Muscle of arm (tissue), 12 donors: ENCODE data around the gene RGS14. TPM values are rescaled to one million over a fixed set of nuclear protein-coding genes. Genes with fewer than 3 reads are reported as not detected.

Experiments used
- DNase-seq: peaks from one replicate; pipeline ENCODE4 v3.0.0-alpha.2; 2013
- polyA plus RNA-seq, 12 donors: library from polyadenylated mRNA; unstranded; fragments of 120-200 nt; gene quantifications; one replicate each; pipeline ENCODE4 v1.2.1, GENCODE V29; 2013; ENCODE audit not compliant: insufficient read length in 12 of 12

The RGS14 gene
- polyA plus RNA-seq, 12 donors = 8.2 to 23.6 (median 12.9) TPM; not detected in 1

DNA sequence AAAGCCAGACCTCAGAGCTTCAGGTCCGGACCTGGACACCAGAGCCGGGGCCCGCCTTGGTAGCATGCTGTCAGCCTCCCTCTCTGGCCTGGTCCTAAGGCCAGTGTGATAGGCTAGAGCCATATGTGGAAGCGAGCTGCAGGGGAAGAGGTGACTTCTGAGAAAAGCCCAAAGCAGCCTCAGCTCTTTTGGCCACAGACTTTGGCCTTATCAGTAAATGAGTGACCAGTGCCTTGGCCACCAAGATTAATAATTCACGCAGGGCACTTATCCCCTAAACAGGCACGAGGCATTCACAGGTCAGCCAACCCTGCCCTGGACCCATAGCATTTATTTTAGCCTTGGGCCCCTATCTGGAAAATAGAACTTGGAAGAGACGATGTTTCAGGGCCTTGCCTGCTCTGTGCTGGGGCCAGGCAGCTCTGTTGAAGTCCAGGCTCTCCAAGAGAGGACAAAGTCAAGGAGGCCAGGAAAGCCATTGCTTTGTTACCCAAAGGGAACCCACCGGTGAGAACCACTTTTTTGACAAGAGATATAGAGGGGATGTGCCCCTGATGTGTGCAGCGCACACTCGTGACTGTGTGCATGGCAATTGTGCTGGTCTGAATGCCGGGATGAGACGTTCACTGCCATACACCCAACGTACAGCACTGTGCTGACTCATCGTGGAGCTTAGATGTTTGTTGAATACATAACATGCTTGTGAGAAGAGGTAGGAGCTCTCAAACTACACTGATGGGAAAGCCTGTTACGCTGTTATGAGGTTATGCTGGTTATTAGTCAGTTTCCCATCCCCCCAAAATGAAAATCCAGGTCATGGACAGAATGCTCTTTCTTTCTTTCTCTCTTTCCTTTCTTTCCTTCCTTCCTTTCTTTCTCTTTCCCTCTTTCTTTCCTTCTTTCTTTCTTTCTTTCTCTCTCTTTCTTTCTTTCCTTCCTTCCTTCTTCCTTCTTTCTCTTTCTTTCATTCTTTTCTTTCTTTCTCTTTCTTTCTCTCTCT is 21.5 kb downstream of the RGS14 start:
- no peak for DNase-seq

DNA sequence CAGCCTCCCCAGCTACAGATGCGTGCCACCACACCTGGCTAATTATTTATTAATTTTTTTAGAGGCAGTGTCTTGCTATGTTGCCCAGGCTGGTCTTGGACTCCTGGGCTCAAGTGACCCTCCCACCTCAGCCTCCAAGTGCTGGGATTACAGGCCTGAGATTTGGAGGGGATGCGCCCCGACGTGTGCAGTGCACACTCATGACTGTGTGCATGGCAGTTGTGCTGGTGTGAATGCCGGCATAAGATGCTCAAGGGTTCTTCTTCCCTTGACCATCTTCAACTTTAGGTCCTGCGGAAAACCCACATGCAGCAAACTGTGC is 23.0 kb downstream of the RGS14 start:
- no peak for DNase-seq

DNA sequence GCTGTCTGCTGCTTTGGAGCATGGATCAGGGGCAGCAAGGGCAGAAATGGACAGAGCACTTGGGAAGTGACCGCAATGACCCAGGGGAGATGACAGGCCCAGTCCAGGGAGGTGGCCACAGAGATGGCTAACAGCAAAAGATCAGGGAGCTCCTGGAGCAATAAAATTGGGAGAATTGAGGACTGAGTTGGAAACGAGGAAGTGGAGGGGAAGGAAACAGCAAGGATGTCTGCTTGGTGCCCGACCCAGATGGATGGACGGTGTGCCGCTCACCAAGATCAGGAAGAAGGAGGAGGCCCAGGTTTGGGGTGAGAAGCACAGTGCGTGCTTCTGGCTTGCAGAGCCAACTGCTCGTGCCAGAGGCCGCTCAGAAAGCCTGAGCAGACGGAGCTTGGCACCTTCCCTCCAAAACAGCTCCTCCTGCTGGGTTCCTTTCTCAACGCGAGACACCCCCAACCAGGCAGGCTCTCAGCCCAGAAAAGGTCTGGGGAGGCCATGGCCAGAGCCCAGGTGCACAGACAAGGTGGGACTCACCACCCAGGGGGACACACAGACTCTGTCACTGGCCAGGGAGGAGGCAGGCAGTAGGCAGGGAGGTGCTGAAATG is 24.8 kb downstream of the RGS14 start:
- DNase-seq = no peak

DNA sequence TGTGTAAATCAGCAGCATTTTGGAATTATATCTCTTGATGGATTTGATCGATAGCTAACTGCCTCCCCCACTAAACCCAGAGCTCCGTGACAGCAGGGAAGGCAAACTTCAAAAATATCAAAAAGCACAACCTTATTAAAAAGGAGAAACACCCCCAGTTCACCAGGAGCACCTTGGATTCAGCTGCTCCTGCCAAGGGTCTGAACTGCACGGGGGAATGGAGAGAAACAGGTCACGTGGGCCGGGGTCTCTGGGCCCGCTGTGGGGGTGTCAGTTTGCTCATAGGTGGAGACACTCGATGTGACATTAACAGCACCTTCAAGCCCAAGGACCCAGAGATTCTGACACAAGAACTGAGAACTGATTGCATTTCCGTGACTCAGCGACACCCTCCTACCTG is 25.5 kb downstream of the RGS14 start:
- DNase-seq = no peak

DNA sequence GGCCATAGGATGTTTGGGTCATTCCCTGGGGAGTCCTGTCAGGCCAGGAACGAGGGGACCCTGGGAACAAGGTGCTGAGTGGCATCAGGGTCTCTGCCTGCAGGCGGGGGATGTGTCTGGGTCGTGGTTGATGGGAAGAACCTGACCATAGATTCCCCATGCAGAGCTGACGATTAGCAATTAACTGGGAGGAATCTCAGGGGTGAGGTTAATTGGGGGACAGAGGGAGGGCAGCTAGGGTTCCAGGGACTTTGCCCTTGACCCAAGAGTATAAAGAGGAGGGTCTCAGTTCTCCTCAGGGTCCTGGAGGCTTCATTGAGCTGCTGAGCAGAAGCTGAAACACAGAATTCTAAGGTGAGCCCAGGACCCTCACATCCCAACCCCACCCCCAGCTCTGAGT is 26.4 kb downstream of the RGS14 start, which contains the start of gene SLC34A1:
Gene SLC34A1, plus strand, starts transcription at position 301 of the 400 bp plus-strand sequence. CDS start 1,308 bp downstream, outside the sequence.
- no peak for DNase-seq

- no peak for DNase-seq
These were observed 28.0 kb downstream of the RGS14 start for GRCh38 chr5:177385720-177386119.

- DNase-seq = no peak
These were observed 28.8 kb downstream of the RGS14 start for GRCh38 chr5:177386542-177386941.

DNA sequence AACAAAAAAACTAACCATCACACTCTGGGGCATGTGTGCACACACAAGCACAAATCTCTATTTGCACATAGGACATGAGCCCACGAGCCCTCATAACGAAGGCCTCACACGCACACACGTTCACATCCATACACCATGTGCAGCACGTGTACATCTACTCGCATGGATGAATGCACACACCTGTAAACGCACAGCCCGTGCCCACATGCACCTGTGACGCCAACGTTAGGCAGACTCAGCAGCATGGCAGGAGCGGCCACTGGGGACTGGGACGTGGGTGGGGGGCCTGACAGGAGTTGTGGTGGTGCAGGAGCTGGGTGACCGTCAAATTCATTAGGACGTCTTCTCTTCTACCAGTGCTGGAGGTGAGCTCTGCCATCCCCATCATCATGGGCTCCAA is 29.7 kb downstream of the RGS14 start:
- DNase-seq = no peak

DNA sequence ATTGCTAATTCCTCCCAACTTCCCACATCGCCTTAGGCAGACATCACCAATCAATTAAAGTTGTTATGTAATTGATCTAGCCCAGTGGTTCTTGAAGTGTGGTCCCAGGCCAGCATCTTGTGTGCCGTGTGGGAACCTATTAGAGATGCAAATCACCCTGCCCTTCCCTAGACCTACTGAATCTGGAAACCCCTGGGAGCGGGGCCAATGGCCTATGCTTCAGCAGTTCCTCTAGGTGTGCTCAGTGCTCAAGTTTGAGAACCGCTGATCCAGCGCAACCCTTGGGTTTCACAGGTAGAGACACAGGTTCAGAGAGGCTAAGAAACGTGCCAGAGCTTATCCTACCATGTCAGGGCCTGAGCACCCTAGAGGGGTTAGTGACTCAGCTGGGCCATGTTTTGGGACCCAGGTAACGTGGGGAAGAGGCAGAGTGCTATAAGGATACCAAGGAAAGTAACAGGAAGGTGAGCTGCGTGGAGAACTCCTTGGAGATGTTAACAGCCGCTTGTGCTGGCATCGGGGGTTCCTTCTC is 30.9 kb downstream of the RGS14 start:
- DNase-seq = no peak

DNA sequence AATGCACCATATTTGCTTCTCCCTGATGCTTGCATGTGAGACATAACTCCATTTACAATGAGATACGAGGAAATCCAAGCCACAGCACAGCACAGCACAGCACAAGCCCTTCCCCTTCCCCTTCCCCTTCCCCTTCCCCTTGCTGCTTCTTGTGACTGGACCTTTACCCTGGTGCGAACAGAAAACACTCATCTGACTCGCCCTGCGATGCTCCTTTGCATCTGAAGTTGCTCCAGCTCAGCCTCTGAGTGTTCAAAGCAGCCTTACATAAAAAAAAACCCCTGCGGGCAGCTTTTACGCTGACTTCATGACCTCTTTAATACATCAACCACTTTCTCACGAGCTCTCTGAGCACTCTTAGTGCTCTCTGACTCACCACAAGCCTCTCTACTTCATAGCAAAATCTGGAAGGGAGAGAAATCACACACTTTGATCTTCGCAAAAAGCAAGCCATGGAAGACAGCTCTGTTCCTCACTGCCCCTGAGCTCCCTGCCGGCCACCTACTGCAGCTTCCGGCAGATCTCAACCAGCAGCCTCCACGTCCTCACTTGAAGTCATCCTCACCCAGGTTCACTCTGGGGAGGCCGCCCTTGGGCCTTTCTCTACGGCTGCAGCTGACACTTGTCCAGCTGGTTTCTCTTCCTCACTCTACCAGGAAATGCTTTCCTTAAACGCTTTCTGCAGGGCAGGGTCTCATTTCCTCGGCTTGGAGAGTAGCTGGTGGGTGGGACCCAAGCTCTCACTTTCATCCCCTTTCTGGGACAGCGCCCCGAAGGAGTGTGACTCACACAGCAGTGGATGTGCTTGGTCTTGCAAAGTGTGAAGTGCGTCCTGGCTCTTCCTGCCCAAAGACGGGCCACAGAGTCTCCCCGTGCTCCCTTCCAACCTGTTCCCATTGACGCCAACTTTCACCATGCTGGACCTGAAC is 31.8 kb downstream of the RGS14 start:
- no peak for DNase-seq

DNA sequence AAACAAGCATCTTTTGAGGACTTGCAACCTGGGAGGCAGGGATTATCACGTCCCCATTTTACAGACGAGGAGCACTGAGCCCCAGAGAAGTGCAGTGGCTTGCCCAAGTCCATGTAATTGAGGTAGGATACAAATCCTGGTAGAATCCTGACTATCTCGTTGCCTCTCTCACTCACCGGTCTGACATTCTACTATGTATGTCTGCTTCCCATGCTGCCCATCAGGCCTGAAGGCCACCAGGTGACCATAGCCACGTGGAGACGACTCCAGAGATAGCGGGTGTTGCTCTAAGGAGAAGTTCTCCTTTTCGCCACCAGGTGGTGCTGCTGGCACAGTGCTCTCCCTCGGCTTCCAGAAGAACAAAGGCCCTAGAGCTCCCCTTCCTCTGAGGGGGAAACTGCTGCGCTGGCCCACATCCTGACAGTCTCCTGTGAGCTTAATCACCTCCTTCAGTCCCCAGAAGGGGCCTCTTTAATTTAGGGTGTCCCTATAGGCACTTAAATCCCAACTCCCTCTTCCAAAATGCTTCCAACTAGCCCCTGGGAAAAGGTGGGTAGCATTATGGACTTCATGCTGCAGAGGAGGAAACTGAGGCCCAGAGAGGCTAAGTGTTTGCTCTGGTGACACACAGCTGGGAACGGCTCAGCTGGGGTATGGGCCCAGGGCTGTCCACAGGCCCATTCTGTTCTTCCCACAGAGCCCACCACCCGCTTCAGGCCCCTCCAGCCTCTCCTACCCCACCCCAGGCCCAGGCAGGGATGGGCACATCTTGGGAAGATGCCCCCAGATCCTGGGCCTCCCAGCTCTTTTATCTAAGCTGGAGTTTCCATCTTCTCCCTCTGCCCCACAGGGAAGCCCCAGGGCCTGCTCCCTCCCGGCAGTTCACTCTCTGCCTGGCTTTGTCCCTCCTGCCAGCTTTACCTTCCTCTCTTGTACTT is 32.9 kb downstream of the RGS14 start:
- DNase-seq = peak; percentile 90

DNA sequence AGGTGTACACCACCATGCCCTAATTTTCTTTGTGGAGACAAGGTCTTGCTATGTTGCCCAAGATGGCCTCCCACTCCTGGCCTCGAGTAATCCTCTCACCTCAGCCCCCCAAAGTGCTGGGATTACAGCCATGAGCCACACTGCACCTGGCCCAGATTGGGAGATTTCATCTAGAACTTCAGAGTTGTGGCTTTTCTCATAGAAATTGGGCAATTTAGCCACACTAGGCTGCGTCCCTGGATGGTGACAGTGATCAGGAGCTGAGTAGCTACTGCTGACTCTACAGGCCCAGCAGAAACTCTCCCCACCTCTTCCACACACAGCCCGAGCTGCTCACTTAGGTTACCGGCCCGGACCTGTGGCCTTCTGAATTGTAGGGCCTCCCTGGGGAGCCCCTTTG is 35.0 kb downstream of the RGS14 start:
- no peak for DNase-seq

DNA sequence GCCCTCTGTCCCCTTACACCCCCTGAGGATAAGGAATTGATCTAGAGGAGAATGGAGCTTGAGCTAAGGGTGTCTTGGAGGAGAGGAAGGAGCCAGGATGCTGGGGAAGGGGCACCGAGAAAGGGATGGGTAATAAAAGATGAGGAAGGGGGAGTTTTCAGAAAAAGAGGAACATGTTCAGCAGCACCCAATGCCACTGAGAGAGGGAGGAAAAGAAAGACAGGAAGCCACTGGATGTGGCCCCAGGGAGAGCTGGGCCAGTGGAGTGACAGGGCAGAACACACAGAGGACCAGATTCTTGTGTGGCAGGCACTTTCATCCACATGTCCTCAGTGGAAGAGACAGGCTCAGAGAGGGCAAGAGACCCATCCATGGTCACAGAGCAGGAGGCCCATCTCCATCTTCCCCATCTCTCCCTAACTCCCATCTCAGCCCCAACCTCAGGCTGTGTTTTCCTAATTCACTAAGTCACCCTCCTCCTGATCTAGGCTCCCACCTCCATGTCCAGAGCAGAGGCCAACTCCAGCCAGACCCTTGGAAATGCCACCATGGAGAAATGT is 35.6 kb downstream of the RGS14 start:
- no peak for DNase-seq

DNA sequence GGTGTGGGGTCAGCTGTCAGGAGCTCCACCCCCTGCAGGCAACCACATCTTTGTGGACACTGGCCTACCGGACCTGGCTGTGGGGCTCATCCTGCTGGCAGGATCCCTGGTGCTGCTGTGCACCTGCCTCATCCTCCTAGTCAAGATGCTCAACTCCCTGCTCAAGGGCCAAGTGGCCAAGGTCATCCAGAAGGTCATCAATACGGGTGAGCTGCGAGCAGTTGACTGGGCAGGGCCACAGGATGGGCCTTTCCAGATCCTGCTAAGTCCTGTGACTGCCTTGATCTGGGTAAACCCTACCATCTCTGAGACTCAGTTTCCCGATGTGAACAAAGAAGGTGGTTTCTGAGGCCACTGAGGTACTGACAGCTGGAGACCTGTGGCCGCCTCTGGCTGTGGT is 36.3 kb downstream of the RGS14 start:
- no peak for DNase-seq

GRCh38 chr5:177396078-177396477 is 38.4 kb downstream of the RGS14 start:
- DNase-seq = no peak

- DNase-seq = no peak
These were observed 39.1 kb downstream of the RGS14 start for GRCh38 chr5:177396807-177397206.

GRCh38 chr5:177397875-177398390 is 40.2 kb downstream of the RGS14 start:
- no peak for DNase-seq

- no peak for DNase-seq
These were observed 42.5 kb downstream of the RGS14 start, which contains the start of gene PFN3 for GRCh38 chr5:177399997-177400868. Gene PFN3 (minus strand): TSS chr5:177400661. CDS start chr5:177400576, 85 bp downstream.
